DOHH2 (cell line): ENCODE results near the gene C15orf62.

Source experiments
- EZH2phosphoT487 ChIP-seq: fragments of 200-600 bp; sonication (generic); IDR thresholded peaks from 2 replicates; pipeline ENCODE4 v1.6.1; 2017; ENCODE audit warnings: borderline replicate concordance, mild to moderate bottlenecking, antibody characterized with exemption, low read length, moderate library complexity, mixed read lengths
- TF ChIP-seq, protein P1 (sequence below): fragments of 200-600 bp; sonication (generic); IDR thresholded peaks from one replicate; pipeline ENCODE4 v1.5.1; 2014; ENCODE audit warnings: antibody characterized with exemption, mild to moderate bottlenecking, low read depth, low read length; ENCODE audit not compliant: poor library complexity, severe bottlenecking

GRCh38 chr15:40787344-40787841 lies 17.6 kb downstream of the C15orf62 start:
- TF ChIP-seq, protein P1, sequence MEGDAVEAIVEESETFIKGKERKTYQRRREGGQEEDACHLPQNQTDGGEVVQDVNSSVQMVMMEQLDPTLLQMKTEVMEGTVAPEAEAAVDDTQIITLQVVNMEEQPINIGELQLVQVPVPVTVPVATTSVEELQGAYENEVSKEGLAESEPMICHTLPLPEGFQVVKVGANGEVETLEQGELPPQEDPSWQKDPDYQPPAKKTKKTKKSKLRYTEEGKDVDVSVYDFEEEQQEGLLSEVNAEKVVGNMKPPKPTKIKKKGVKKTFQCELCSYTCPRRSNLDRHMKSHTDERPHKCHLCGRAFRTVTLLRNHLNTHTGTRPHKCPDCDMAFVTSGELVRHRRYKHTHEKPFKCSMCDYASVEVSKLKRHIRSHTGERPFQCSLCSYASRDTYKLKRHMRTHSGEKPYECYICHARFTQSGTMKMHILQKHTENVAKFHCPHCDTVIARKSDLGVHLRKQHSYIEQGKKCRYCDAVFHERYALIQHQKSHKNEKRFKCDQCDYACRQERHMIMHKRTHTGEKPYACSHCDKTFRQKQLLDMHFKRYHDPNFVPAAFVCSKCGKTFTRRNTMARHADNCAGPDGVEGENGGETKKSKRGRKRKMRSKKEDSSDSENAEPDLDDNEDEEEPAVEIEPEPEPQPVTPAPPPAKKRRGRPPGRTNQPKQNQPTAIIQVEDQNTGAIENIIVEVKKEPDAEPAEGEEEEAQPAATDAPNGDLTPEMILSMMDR: no peak
- TF ChIP-seq EZH2phosphoT487: no peak
